HG03460 (cell line): Measurements from ENCODE around the gene POC5.
A peak's percentile ranks its signal among the peaks of the same experiment; 100 is the strongest.
"Not testable (repeated sequence)": the region's sequence is repeated elsewhere in the genome, so short reads cannot be mapped to it uniquely, and the experiment has no call there.

Experiments
- ATAC-seq: cut with Tn5 transposase; IDR thresholded peaks from one replicate; pipeline ENCODE4 v1.9.1; 2021; ENCODE audit not compliant: unreplicated experiment

Gene POC5

GRCh38 chr5:75717082-75717922 is at the start of gene POC5:
Gene POC5, minus strand, starts transcription at chr5:75717437. Its CDS starts 4,500 bp downstream, at chr5:75712937.
- peak; percentile 93 for ATAC-seq

GRCh38 chr5:75758116-75758515 is 40.9 kb upstream of the POC5 start:
- ATAC-seq, result no peak

DNA sequence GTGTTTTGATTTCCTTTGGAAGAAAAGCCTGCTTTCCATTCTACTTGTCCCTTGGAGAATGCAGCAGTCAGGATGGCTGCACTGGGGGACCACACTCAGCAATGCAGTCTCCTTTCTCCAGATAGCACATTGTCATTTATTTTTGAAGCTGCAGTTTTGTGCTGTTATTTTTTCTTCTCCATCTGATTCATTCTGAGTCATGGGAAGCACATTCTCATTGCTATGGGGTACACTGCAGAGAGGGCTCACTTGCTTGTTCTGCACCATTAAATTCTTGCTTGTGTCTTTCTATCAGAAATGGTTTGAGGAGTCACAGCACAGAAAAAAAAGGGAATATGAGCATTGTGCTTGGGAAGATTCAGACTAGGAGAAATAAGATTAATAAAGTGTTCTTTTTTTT is 39.7 kb upstream of the POC5 start:
- ATAC-seq, result no peak

- ATAC-seq, result no peak
These were observed 39.0 kb upstream of the POC5 start for GRCh38 chr5:75756211-75756610.

DNA sequence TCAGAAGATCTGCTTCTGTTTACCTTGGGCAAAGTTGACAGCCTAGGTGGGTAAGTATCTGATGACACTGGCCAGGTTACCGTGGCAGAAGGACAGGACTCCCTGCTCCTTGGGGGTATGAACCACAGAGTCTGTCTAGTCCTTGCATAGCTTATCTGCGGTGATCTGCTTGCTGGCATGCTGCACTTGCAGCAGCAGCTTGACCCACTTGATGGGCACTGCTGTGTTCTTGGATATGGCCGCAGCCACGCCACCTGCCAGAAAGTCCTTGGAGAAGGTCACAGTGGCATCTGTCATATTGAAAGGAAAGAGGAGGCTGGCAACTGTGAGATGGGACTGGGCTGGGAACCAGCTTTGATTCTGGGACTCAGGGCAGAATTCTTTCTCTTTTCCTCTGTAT is 35.9 kb upstream of the POC5 start:
- no peak for ATAC-seq

DNA sequence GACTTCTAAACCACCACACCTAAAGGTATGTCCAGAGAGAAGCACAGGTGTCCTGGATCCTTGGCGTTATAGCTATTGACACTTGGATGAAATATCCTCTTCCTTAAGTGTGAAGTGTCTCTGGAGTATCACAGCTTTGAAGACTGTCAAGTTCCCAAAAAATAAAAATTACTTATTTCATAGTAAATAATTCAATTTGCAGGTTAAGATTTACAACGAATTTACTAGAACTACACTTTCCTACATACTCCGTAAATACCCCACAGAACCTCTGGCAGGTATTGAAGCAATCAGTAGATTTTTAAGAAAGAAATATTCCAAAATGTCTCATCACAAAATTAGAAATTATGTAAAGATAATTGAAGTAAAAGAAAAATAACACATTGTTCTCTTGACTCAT is 27.1 kb upstream of the POC5 start:
- ATAC-seq, result no peak

GRCh38 chr5:75736273-75736672 is 19.0 kb upstream of the POC5 start:
- ATAC-seq, result no peak

GRCh38 chr5:75734913-75735789 is 17.9 kb upstream of the POC5 start:
- no peak for ATAC-seq

DNA sequence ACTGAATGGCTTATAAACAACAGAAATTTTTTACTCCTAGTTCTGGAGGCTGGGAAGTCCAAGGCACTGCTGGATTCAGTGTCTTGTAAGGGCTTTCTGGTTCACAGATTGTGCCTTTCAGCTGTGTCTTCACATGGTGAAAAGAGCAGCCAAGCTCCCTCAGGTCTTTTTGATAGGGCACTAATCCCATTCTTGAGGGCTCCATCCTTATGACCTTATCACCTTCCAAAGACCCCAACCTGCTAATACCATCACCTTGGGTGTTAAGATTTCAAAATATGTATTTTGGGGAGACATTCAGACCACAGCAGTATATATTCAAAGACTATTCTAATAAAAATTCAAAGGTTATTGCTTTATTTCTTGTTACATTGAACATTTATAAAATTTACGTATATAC is 16.5 kb upstream of the POC5 start:
- no peak for ATAC-seq

DNA sequence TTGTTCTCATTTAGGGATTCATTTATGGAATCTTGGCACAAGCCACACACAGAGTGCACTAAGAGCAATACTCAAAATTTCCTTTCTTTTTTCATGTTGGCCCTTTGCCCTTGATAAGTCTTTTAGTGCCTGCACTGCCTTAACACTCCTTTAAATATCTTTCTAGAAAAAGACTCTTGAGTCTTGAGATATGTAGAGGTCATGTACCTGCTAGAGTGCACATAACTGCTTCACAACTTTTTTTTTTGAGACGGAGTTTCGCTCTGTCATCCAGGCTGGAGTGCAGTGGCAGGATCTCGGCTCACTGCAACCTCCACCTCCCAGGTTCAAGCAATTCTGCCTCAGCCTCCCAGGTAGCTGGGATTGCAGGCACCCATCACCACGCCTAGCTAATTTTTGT is 14.3 kb upstream of the POC5 start:
- not testable (repeated sequence) for ATAC-seq

DNA sequence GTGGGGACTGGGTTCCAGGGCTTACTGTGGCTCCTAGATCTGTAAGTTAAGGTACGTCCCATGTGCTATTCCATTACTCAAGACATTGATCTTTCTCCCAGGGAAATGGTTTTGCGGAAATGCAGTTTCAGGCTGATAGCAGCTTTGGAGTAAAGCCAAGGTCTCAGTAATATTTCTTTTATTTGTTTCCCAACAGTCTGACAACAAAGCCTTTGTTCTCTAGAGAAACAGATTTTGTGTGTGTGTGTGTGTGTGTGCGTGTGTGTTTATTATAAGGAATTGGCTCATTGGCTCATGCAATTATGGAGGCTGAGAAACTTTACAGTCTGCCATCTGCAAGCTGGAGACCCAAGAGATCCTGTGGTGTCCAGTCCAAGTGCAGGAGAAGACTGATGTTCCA is 12.1 kb upstream of the POC5 start:
- ATAC-seq, result no peak

GRCh38 chr5:75727931-75728330 is 10.7 kb upstream of the POC5 start:
- no peak for ATAC-seq

GRCh38 chr5:75726224-75726623 is 9.0 kb upstream of the POC5 start:
- ATAC-seq, result not testable (repeated sequence)

DNA sequence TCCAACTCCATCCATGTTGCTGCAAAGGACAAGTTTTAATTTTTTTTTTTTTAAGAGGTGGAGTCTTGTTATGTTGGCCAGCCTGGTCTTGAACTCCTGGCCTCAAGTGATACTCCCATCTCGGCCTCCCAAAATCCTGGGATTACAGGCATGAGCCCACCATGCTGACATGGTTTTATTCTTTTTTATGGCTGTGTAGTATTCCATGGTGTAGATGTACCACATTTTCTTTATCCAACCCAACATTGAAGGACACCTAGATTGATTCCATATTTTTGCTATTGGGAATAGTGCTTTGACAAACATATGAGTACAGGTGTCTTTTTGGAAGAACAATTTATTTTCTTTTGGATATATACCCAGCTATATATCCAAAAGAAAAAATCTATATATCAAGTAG is 6.1 kb upstream of the POC5 start:
- no peak for ATAC-seq

DNA sequence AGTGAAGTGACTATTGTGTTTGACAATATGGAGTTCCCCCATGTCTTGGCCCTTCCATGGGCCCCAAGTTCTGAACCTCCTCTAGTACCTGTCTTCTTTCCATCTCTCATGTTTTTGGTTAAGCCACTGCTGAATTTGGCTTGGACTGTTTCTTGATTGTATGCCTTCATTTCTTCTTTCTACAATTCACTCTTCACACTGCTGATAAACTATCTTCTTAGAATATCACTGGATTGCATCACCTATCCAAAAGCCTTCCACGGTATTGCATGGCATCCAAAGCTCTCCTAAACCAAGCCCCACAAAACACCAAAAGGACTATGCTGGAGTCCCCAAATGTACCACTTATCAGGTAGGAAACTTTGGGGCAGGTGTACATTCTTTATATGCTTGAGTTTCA is 4.3 kb upstream of the POC5 start:
- ATAC-seq, result no peak

- ATAC-seq, result no peak
These were observed 3.6 kb upstream of the POC5 start for GRCh38 chr5:75720882-75721281.

- ATAC-seq, result peak; percentile 18
These were observed 539 bp downstream of the POC5 start for GRCh38 chr5:75716715-75717081.

DNA sequence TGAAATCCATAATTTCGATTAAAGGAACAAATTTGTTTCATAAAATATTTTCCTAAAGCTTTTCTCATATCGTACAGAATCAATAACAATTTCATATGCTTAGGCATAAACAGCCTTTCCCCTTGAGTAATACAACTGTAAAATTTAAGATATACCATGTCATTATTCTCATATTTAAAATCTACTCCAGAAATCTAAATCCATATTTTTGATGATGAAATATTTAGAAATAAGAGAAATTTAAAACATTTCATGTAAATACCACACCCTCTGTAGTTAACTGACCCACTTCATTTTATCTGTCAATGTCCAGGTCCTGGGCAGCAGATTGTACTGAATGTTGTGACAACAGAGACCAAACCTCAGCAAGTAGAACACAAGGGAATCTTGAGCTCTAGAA is 5.1 kb downstream of the POC5 start:
- no peak for ATAC-seq

DNA sequence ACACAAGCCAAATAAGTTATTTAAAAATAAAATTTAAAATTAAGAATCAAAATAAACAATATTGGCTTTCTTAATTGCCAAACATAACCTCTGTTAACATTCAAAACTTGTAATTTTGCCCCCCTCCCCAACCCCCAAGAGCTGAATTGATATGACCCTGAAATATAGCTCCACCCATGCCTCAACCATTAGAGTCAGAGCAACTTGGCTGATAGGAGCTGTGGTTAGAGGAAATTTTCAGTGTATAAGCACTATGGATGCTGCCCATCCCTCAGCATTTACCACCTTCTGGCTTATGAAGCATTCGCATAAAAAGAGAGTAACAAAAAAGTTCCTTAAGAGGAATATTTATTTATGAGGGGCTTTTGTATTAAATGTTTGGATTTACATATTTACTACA is 6.1 kb downstream of the POC5 start:
- no peak for ATAC-seq

DNA sequence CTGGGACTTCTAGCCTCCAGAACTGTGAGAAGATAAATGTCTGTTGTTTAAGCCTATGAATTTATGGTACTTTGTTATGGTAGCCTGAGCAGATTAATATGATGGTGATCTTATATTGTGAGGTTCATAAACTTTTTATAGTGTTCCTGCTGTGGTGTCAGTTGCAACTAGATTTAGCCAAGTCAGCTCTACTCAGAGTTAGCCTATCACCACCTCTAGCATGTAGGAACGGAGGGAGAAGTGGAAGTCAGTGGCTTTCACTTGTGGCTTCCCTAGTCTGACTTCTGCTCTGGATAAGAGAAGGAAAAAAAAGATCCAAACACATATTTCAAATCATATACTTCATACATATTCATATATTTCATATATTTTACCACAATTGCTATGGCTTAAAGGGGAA is 6.6 kb downstream of the POC5 start:
- no peak for ATAC-seq

GRCh38 chr5:75707911-75708509 is 9.2 kb downstream of the POC5 start:
- ATAC-seq, result no peak

- ATAC-seq, result no peak
These were observed 10.5 kb downstream of the POC5 start for GRCh38 chr5:75706775-75707174.
